HS-5 (cell line): ENCODE results near the gene BIRC2.

ENCODE experiments used
- DNase-seq: peaks from one replicate; pipeline ENCODE4 v3.0.0-alpha.2; 2012; ENCODE audit warnings: low read depth

Gene BIRC2

GRCh38 chr11:102402548-102402947 lies 55.5 kb downstream of the BIRC2 start:
- DNase-seq: no peak

GRCh38 chr11:102405501-102405900 lies 58.5 kb downstream of the BIRC2 start:
- DNase-seq: no peak

- DNase-seq: no peak
Measured at GRCh38 chr11:102406099-102406498, 59.1 kb downstream of the BIRC2 start.

- no peak for DNase-seq
Measured at GRCh38 chr11:102407901-102408300, 60.9 kb downstream of the BIRC2 start.

GRCh38 chr11:102408339-102408738 lies 61.3 kb downstream of the BIRC2 start:
- no peak for DNase-seq

- DNase-seq: no peak
Measured at GRCh38 chr11:102410382-102410784, 63.4 kb downstream of the BIRC2 start.

GRCh38 chr11:102411142-102411541 lies 64.1 kb downstream of the BIRC2 start:
- no peak for DNase-seq

GRCh38 chr11:102413497-102413896 lies 66.5 kb downstream of the BIRC2 start:
- DNase-seq: no peak

GRCh38 chr11:102414559-102414958 lies 67.5 kb downstream of the BIRC2 start:
- no peak for DNase-seq

GRCh38 chr11:102415304-102415916 lies 68.4 kb downstream of the BIRC2 start:
- no peak for DNase-seq

- no peak for DNase-seq
Measured at GRCh38 chr11:102416976-102417375, 70.0 kb downstream of the BIRC2 start.

GRCh38 chr11:102419181-102419580 lies 72.2 kb downstream of the BIRC2 start:
- no peak for DNase-seq

- DNase-seq: no peak
Measured at GRCh38 chr11:102420547-102420946, 73.5 kb downstream of the BIRC2 start.

GRCh38 chr11:102421261-102421660 lies 74.2 kb downstream of the BIRC2 start:
- DNase-seq: no peak

- no peak for DNase-seq
Measured at GRCh38 chr11:102422817-102423712, 76.1 kb downstream of the BIRC2 start.

- no peak for DNase-seq
Measured at GRCh38 chr11:102423936-102424335, 76.9 kb downstream of the BIRC2 start.

- no peak for DNase-seq
Measured at GRCh38 chr11:102426000-102426399, 79.0 kb downstream of the BIRC2 start.

GRCh38 chr11:102426570-102426969 lies 79.6 kb downstream of the BIRC2 start:
- DNase-seq: no peak

- DNase-seq: no peak
Measured at GRCh38 chr11:102427068-102427467, 80.1 kb downstream of the BIRC2 start.
